Endometrial microvascular endothelial cells (primary cell): ENCODE measurements around the gene SH3PXD2A. TPM values are rescaled to one million over a fixed set of nuclear protein-coding genes. Genes with fewer than 3 reads are reported as not detected.
"Not testable (repeated sequence)": the region's sequence is repeated elsewhere in the genome, so short reads cannot be mapped to it uniquely, and the experiment has no call there.

ENCODE experiments used
- in situ Hi-C: cut with HindIII; loops from 2 replicates; pipeline ENCODE4 v1.10.0; 2017; ENCODE audit warnings: low sequenced_read_pairs, low pct_unique_long_range_greater_than_20kb; ENCODE audit errors: inconsistent ontology term
- total RNA-seq: library from RNA; depleted of rRNA; stranded (reverse); fragments of >200 nt; gene quantifications from one replicate; pipeline ENCODE4 v1.2.3, GENCODE V29; 2015; ENCODE audit errors: inconsistent ontology term

SH3PXD2A gene
- total RNA-seq, 1 donor from 2014 or later, result 7.6 TPM

DNA sequence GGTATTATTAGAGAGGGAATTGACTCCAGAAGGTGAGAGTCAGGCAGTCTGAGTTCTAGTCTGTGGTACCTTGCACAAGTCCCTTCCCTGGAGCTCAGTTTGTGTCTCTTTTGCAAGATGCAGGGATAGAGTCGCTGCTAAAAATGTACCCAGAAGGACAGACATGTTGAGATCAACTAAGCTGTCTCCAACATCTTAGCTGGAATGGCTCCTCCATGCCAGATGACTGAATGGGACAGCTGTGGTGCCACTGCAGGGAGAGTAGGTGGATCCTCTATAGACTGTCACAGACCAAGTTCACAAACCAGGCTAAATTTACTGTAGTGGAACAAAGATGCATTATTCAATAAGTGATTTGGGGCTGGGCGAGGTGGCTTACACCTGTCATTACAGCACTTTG lies 241.8 kb downstream of the SH3PXD2A start:
- in situ Hi-C loops, result no loop called here

- in situ Hi-C loops, result no loop called here
Observed at GRCh38 chr10:103612462-103613365, 242.7 kb downstream of the SH3PXD2A start.

- in situ Hi-C loops, result no loop called here
Observed at GRCh38 chr10:103610921-103611511, 244.4 kb downstream of the SH3PXD2A start.

- in situ Hi-C loops, result no loop called here
Observed at GRCh38 chr10:103610083-103610472, 245.3 kb downstream of the SH3PXD2A start.

DNA sequence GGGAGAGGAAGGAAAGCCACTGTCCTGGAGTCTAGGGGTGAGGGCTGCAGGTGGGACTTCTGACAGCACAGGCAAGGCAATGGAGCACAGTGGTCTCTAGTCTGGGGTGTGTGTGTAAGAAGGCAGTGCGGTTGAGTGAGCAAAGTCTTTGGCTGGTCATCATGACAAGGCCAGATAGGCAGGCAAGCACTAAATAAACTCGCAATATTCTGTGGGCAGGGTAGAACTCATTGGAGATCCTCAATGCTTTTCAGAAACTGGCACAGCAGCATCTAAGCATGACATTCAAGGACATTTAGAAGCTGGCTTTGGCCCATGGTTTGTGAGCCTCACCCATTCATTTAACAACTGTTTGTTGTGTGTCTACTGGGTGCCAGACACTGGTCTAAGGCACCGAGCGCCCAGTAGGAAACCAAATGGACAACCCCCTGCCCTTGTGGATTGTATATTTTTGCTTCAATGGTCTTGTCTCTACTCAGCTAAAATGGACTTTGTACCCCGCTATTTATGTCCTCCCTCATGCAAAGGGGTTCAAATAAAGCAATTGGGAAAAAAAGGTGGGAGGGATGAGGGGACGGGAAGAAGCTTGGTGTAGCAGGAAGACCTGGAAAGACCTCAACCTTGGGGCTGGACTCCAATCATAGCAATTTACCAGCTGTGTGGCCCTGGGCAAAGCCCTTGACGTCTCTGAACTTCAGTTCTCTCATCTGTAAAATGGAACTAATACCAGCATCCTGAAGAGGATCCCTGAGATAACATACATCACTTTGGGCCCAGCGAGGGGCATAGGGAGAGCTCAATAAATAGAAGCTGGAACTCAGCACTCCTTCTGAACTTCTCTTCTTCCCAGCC lies 245.9 kb downstream of the SH3PXD2A start:
- in situ Hi-C loops, result no loop called here

GRCh38 chr10:103608056-103608455 lies 247.3 kb downstream of the SH3PXD2A start:
- in situ Hi-C loops, result not testable (repeated sequence)

DNA sequence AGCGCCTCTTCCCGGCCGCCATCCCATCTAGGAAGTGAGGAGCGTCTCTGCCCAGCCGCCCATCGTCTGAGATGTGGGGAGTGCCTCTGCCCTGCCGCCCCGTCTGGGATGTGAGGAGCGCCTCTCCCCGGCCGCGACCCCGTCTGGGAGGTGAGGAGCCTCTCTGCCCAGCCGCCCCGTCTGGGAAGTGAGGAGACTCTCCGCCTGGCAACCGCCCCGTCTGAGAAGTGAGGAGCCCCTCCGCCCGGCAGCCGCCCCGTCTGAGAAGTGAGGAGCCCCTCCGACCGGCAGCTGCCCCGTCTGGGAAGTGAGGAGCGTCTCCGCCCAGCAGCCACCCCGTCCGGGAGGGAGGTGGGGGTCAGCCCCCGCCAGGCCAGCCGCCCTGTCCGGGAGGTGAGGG lies 248.3 kb downstream of the SH3PXD2A start:
- in situ Hi-C loops, result not testable (repeated sequence)

DNA sequence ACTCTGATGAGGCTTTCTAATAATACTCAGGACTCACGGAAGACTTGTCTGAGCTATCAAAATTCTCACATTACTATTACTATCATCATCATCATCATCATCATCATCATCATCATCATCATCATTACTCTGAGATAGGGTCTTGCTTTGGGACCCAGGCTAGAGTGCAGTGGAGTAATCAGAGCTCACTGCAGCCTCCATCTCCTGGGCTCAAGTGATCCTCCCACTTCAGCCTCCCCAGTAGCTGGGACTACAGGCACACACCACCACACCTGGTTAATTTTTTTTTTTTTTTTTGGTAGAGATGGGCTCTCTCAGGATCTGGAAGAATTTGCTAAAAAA lies 249.3 kb downstream of the SH3PXD2A start:
- in situ Hi-C loops, result not testable (repeated sequence)

DNA sequence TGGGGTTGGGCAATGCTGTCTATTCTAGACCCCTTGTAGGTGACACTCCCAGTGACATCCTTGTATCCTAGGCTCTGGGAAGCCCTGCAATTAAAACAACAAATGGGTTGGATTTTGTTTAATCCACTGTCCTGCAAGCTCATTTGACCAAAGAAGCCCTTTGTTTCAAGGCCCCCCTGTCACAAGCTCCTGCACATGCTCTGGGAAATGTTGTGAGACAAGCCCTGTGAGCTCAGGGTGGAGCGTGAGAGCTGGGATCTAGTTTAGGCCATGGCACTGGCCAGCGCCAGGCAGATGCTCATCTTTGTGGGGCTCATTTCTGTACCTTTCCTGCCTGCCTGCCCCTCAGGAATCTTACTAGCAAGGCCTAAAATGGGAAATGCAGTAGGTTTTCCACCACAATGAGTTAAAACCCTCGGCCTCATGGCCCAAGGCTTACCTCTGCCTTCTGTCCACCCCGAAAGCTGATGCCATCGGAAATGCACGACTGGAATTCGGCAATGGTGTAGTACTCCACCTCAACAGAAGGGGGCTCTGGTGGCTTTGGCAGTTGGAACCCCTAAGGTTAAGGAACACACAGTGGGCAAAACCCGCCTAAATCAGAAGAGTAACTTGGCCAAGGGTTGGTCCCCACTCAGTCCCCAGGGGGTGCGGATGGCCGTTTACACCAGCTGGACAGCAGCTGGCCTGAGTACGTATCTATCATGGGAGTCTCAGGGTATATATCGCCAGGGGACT lies 249.8 kb downstream of the SH3PXD2A start:
- in situ Hi-C loops, result no loop called here

- in situ Hi-C loops, result no loop called here
Observed at GRCh38 chr10:103603382-103603781, 252.0 kb downstream of the SH3PXD2A start.

GRCh38 chr10:103602852-103603155 lies 252.6 kb downstream of the SH3PXD2A start:
- in situ Hi-C loops, result no loop called here

GRCh38 chr10:103602028-103602851 lies 253.1 kb downstream of the SH3PXD2A start:
- in situ Hi-C loops, result no loop called here

GRCh38 chr10:103600956-103601569 lies 254.3 kb downstream of the SH3PXD2A start:
- in situ Hi-C loops, result no loop called here

GRCh38 chr10:103600325-103600724 lies 255.1 kb downstream of the SH3PXD2A start:
- in situ Hi-C loops, result no loop called here

GRCh38 chr10:103599907-103600306 lies 255.5 kb downstream of the SH3PXD2A start:
- in situ Hi-C loops, result no loop called here

GRCh38 chr10:103599211-103599610 lies 256.2 kb downstream of the SH3PXD2A start:
- in situ Hi-C loops, result no loop called here

- in situ Hi-C loops, result no loop called here
Observed at GRCh38 chr10:103598654-103599115, 256.7 kb downstream of the SH3PXD2A start.

DNA sequence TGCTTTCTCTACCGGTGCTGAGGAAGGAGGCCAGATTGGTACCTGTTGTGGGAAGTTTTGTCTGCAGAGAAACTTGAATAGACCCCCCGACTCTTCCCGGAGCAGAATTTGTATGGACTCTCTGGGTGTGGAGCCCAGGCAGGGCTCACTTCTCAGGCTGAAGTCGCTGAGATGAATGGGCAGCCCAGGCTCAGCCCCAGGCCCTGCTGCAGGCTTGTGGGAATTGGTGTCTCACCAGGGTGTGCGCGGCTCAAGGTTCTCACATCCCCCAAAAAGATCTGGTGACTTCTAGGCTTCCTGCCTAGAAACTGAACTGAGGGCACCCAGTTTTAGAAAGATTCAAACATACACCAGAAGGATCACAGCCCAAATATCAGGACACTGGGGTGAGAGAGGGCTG lies 258.4 kb downstream of the SH3PXD2A start:
- in situ Hi-C loops, result no loop called here
